Endothelial cell of umbilical vein (primary cell): ENCODE results near the gene NDST4. TPM values are rescaled to one million over a fixed set of nuclear protein-coding genes. Genes with fewer than 3 reads are reported as not detected.

Experiments
- BruUV-seq: library from RNA; stranded (reverse); fragments of 400-500 nt; replicated peaks from 2 replicates; lab custom pipeline; 2021; lab: Mats Ljungman, UMichigan
- CTCF ChIA-PET: fragments of 300-600, 350-600 bp; sonication (Branson Sonifier 250); formaldehyde crosslinking; loops from one replicate; lab custom pipeline; 2021; ENCODE audit warnings: antibody characterized with exemption, inconsistent platforms; lab: Charles Lee
- POLR2A ChIA-PET: fragments of 300-600, 350-600 bp; sonication (Branson Sonifier 250); formaldehyde crosslinking; loops from one replicate; lab custom pipeline; 2021; ENCODE audit warnings: antibody characterized with exemption, inconsistent platforms; lab: Charles Lee
- DNase-seq: peaks from one replicate; pipeline ENCODE4 v3.0.0-alpha.2; 2011; ENCODE audit warnings: low read depth, low spot score
- FAIRE-seq: peaks from 2 replicates; lab custom pipeline; 2011; peaks lifted over from hg19 to GRCh38; lab: Jason Lieb, UNC
- H2AFZ ChIP-seq: 2 replicates; pipeline ENCODE4 v1.6.0; 2012; ENCODE audit warnings: low read depth, low read length, control low read depth, inconsistent platforms
- H3K27ac ChIP-seq: 2 replicates; pipeline ENCODE4 v1.5.1; 2011; ENCODE audit warnings: low read depth, mild to moderate bottlenecking, control low read depth, low read length, moderate library complexity; ENCODE audit not compliant: insufficient read depth
- H3K27me3 ChIP-seq, 2 experiments: 2 replicates each; pipeline versions ENCODE4 v1.6.0 to v1.6.1; 2011; ENCODE audit warnings: low read length in 2 of 2, mixed read lengths in 1 of 2; ENCODE audit not compliant: control insufficient read depth in 2 of 2, insufficient read depth in 2 of 2
- H3K36me3 ChIP-seq, 2 experiments: 2 replicates in 1 of 2; 3 replicates in 1 of 2; pipeline ENCODE4 v1.5.1; 2011; ENCODE audit warnings: low read length in 2 of 2, mild to moderate bottlenecking in 1 of 2, moderate library complexity in 1 of 2; ENCODE audit not compliant: control insufficient read depth in 2 of 2, insufficient read depth in 2 of 2; ENCODE audit errors: extremely low read depth in 1 of 2
- H3K4me1 ChIP-seq: 3 replicates; pipeline ENCODE4 v1.5.1; 2011; ENCODE audit warnings: mild to moderate bottlenecking, low read length; ENCODE audit not compliant: control insufficient read depth, insufficient read depth; ENCODE audit errors: extremely low read depth
- H3K4me2 ChIP-seq: 2 replicates; pipeline ENCODE4 v1.6.1; 2011; ENCODE audit warnings: low read length, control low read depth, mixed read lengths; ENCODE audit not compliant: insufficient read depth
- H3K4me3 ChIP-seq, 3 experiments: fragments of 200-600 bp in 1 of 3; sonication (generic), shearing (Covaris generic) in 1 of 3; replicated peaks in 1 of 3; 2 replicates each; pipeline ENCODE4 v1.5.1; 2011 to 2016; ENCODE audit warnings: control low read depth in 3 of 3, low read length in 3 of 3, mild to moderate bottlenecking in 2 of 3, inconsistent platforms in 1 of 3, low read depth in 1 of 3, moderate library complexity in 1 of 3; ENCODE audit not compliant: insufficient read depth in 1 of 3
- H3K79me2 ChIP-seq: 2 replicates; pipeline ENCODE4 v1.6.0; 2012; ENCODE audit warnings: low read length, inconsistent platforms; ENCODE audit not compliant: control insufficient read depth, insufficient read depth
- H3K9ac ChIP-seq: replicated peaks from 2 replicates; pipeline ENCODE3; 2011; ENCODE audit warnings: low read length, control low read depth; ENCODE audit not compliant: insufficient read depth; ENCODE audit errors: extremely low read depth
- H3K9me1 ChIP-seq: replicated peaks from 3 replicates; pipeline ENCODE4 v1.6.0; 2011; ENCODE audit warnings: mild to moderate bottlenecking, low read length; ENCODE audit not compliant: control insufficient read depth, insufficient read depth; ENCODE audit errors: extremely low read depth
- H3K9me3 ChIP-seq: replicated peaks from 2 replicates; pipeline ENCODE4 v1.5.1; 2012; ENCODE audit warnings: low read length, inconsistent platforms; ENCODE audit not compliant: control insufficient read depth, insufficient read depth
- H4K20me1 ChIP-seq: replicated peaks from 2 replicates; pipeline ENCODE3; 2011; ENCODE audit warnings: mild to moderate bottlenecking, low read length; ENCODE audit not compliant: control insufficient read depth, insufficient read depth; ENCODE audit errors: extremely low read depth
- FOS ChIP-seq: IDR thresholded peaks from 2 replicates; pipeline ENCODE4 v1.6.1; 2011; ENCODE audit warnings: mild to moderate bottlenecking, low read length, moderate library complexity, borderline replicate concordance; ENCODE audit not compliant: insufficient read depth
- GATA2 ChIP-seq: IDR thresholded peaks from 2 replicates; pipeline ENCODE4 v1.7.0; 2011; ENCODE audit warnings: low read depth, mild to moderate bottlenecking, moderate library complexity, mixed read lengths, low read length; ENCODE audit not compliant: insufficient read length, insufficient read depth
- JUN ChIP-seq: IDR thresholded peaks from 2 replicates; pipeline ENCODE4 v1.6.1; 2011; ENCODE audit warnings: borderline replicate concordance, low read depth; ENCODE audit not compliant: insufficient read length, insufficient read depth
- MYC ChIP-seq: IDR thresholded peaks from one replicate; pipeline ENCODE4 v1.6.1; 2011; ENCODE audit warnings: mild to moderate bottlenecking, low read depth, low read length
- POLR2A ChIP-seq: IDR thresholded peaks from 2 replicates; pipeline ENCODE4 v1.6.1; 2012; ENCODE audit warnings: low read depth, mild to moderate bottlenecking, control low read depth, low read length
- POLR2AphosphoS5 ChIP-seq: IDR thresholded peaks from 2 replicates; pipeline ENCODE4 v1.6.1; 2012; ENCODE audit warnings: low read depth, mild to moderate bottlenecking, control low read depth, low read length, moderate library complexity; ENCODE audit not compliant: insufficient read depth
- dilution Hi-C: fragments of 300-500 bp; cut with MboI; formaldehyde crosslinking; loops from one replicate; pipeline ENCODE4 v1.15.0; 2019; ENCODE audit warnings: low sequenced_read_pairs; ENCODE audit not compliant: extremely low pct_ligation_motif_present
- intact Hi-C: fragments of 100-400 bp; cut with micrococcal nuclease; formaldehyde crosslinking; loops from one replicate; pipeline ENCODE4 v1.10.0; 2022
- polyA plus RNA-seq, 4 experiments: library from polyadenylated mRNA; depleted of rRNA in 3 of 4; stranded (reverse) in 3 of 4; unstranded in 1 of 4; fragments of >200 nt; gene quantifications; 2 replicates each; pipeline versions ENCODE4 v1.2.1 to v1.2.3, GENCODE V29; 2011 to 2012; ENCODE audit warnings: missing spikeins in 1 of 4
- total RNA-seq: library from RNA; stranded (reverse); gene quantifications from 2 replicates; pipeline ENCODE4 v1.2.3, GENCODE V29; 2021
- TF ChIP-seq, protein P1 (sequence below): IDR thresholded peaks from 2 replicates; pipeline ENCODE4 v1.6.1; 2011; ENCODE audit not compliant: insufficient read depth, insufficient read length
- TF ChIP-seq, protein P2 (sequence below), 2 donors: IDR thresholded peaks; 1 replicate in 1 of 2; 2 replicates in 1 of 2; pipeline ENCODE4 v1.5.1; 2011; ENCODE audit warnings: low read length in 2 of 2, mild to moderate bottlenecking in 2 of 2, moderate library complexity in 2 of 2, control low read depth in 1 of 2, inconsistent platforms in 1 of 2, low read depth in 1 of 2; ENCODE audit not compliant: insufficient read depth in 1 of 2; ENCODE audit errors: extremely low read depth in 1 of 2

NDST4 gene
- total and polyA plus RNA-seq, 2 donors (not counting 3 experiments of a cell fraction or from before 2014, with no cell fraction given): not detected

DNA sequence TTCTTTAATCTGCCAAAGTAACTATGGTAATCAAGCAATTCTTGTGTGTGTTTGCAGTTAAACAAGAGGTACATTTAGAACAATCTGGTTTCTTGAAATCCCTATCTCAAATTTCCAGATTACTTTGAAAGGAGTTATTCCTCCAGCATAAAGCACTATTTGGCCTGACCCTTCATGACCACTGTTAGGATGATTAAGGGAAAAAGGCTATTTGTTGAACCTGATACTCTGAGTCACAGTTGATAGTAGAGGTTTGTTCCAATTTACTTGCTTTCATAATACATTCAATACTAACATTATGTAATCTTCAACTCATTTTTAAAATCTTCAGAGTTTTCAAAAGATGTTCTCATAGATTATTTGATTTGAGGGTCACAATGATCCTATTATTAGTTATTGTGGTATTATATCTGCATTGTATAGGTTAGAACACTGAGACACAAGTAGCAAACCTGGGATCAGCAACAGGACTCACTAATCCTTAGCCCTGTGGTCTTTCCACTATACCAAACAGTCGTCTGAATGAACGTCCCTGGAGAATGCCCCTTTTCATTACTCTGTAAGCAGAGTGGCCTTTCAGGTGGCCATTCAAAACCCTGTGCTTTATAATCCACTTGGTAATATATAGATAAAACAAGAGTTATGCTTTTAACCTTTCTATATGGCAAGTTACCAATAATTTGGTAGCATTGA lies 8.1 kb upstream of the NDST4 start:
- ChIA-PET CTCF (no interaction called here), POLR2A (no interaction called here)
- H3K4me3 ChIP-seq: no peak overlapping the region
- no peaks in the 10 kb centered on the region for H3K9me1 ChIP-seq
- no peak overlapping the region for H3K27ac ChIP-seq
- H3K4me1 ChIP-seq: no peaks in the 10 kb centered on the region
- FAIRE-seq (no peak), DNase-seq (no peak)
- H3K9ac ChIP-seq: no peak overlapping the region
- no peaks in the 10 kb centered on the region for H3K36me3 ChIP-seq
- TF ChIP-seq POLR2A (no peak), MYC (no peak)
- TF ChIP-seq, protein P1, sequence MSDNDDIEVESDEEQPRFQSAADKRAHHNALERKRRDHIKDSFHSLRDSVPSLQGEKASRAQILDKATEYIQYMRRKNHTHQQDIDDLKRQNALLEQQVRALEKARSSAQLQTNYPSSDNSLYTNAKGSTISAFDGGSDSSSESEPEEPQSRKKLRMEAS: no peak
- intact Hi-C loops: no loop called here
- H3K9me3 ChIP-seq: no peaks in the 10 kb centered on the region
- H2AFZ ChIP-seq: no peak overlapping the region
- H3K27me3 ChIP-seq: no peaks in the 10 kb centered on the region
- H4K20me1 ChIP-seq: no peaks in the 10 kb centered on the region
- BruUV-seq: no TSS peak
- dilution Hi-C loops: no loop called here
- no peak overlapping the region for H3K4me2 ChIP-seq
- H3K79me2 ChIP-seq: no peaks in the 10 kb centered on the region

DNA sequence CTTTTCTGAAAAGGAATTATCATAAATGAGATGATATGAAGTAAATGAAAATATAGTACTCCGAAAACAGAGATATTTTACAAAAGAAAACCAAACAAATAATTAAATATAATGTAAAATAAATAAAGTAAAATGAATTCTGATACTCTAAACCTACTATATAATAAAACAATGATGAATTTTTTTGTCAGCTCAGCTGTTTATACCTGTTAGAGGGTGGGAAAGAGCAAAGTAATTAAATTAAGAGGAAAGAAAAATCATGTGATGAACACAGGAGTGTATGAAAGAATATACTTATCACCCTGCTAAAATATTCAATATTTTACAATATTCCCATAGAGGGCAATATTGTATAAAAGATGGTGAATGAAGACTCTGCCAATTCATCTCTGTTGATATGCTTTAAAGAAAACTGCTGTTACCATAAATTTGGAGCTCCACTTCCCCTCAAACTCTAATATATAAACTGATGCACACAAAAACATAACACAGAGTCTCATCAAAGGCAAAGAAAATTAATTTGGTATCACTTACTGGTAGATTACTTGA lies 6.5 kb upstream of the NDST4 start:
- FAIRE-seq: no peak
- Histone ChIP-seq H3K4me1 (no peaks in the 10 kb centered on the region), H3K27me3 (no peaks in the 10 kb centered on the region), H3K9me1 (no peaks in the 10 kb centered on the region), H3K4me3 (no peak overlapping the region), H2AFZ (no peak overlapping the region), H3K4me2 (no peak overlapping the region), H4K20me1 (no peaks in the 10 kb centered on the region), H3K36me3 (no peaks in the 10 kb centered on the region), H3K79me2 (no peaks in the 10 kb centered on the region), H3K9ac (no peak overlapping the region), H3K27ac (no peak overlapping the region), H3K9me3 (no peaks in the 10 kb centered on the region)
- intact Hi-C loops: no loop called here
- no peak for DNase-seq
- no TSS peak for BruUV-seq
- dilution Hi-C loops: no loop called here
- ChIA-PET CTCF (no interaction called here), POLR2A (no interaction called here)
- TF ChIP-seq, protein P1: no peak
- TF ChIP-seq GATA2 (no peak), POLR2AphosphoS5 (no peak), JUN (no peak), POLR2A (no peak), FOS (no peak)
- TF ChIP-seq, protein P2, sequence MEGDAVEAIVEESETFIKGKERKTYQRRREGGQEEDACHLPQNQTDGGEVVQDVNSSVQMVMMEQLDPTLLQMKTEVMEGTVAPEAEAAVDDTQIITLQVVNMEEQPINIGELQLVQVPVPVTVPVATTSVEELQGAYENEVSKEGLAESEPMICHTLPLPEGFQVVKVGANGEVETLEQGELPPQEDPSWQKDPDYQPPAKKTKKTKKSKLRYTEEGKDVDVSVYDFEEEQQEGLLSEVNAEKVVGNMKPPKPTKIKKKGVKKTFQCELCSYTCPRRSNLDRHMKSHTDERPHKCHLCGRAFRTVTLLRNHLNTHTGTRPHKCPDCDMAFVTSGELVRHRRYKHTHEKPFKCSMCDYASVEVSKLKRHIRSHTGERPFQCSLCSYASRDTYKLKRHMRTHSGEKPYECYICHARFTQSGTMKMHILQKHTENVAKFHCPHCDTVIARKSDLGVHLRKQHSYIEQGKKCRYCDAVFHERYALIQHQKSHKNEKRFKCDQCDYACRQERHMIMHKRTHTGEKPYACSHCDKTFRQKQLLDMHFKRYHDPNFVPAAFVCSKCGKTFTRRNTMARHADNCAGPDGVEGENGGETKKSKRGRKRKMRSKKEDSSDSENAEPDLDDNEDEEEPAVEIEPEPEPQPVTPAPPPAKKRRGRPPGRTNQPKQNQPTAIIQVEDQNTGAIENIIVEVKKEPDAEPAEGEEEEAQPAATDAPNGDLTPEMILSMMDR (IDR thresholded peaks at IDR 0.05; ENCODE audit: extremely low read depth in 1 of 2, insufficient read depth in 1 of 2, low read depth in 1 of 2, low read length in 2 of 2): no peak
